Measurements from ENCODE around the gene PROSER3. TPM values are rescaled to one million over a fixed set of nuclear protein-coding genes. Genes with fewer than 3 reads are reported as not detected.
A peak's percentile ranks its signal among the peaks of the same experiment; 100 is the strongest.

PROSER3 gene
- total and polyA plus RNA-seq, 2 of the 13 experiments (the other 11 are each of a cell fraction or from before 2014, with no cell fraction given) = 5.1 to 5.7 TPM

DNA sequence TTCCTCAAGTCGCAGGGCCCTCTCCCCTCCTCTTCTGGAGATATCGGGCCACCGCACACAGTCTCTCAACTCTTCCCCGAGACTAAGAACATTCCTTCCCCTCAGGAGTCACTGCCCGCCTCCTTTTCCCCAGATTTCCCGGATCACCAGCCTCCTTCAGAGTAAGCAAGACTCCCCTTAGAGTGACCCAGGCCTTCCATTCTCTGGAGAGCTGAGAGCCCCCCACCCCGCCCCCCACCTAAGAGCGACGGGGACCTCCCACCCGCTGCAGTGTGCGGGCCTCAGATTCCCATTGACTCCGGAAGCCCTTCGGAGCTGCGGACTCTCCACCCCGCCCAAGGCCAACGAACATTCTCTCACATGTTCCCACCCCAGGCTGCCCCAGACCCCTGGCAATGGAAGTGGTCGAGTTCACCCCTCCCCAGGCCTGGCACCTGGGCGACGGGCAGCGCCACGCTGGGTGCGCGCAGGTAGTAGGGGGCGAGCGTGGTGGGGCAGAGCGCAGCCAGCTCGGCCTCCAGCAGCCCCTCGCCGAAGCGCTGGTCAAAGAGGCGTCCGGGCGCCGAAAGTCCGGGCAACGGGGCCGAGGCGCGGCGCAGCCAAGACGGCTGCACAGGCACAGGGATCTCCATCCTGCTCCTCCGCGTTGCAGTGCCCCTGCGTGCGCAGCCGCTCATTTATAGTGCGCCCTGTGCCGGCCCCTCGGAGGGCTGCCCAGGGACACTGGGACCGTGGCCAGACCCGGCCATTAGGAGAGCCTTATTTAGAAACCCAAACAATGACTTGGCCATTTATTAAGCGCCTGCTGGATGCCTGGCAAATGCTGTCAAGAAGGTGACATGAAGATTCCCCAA, 1.4 kb upstream of the PROSER3 start, which contains the start of gene HSPB6 (continued):
- TF ChIP-seq, protein P1, sequence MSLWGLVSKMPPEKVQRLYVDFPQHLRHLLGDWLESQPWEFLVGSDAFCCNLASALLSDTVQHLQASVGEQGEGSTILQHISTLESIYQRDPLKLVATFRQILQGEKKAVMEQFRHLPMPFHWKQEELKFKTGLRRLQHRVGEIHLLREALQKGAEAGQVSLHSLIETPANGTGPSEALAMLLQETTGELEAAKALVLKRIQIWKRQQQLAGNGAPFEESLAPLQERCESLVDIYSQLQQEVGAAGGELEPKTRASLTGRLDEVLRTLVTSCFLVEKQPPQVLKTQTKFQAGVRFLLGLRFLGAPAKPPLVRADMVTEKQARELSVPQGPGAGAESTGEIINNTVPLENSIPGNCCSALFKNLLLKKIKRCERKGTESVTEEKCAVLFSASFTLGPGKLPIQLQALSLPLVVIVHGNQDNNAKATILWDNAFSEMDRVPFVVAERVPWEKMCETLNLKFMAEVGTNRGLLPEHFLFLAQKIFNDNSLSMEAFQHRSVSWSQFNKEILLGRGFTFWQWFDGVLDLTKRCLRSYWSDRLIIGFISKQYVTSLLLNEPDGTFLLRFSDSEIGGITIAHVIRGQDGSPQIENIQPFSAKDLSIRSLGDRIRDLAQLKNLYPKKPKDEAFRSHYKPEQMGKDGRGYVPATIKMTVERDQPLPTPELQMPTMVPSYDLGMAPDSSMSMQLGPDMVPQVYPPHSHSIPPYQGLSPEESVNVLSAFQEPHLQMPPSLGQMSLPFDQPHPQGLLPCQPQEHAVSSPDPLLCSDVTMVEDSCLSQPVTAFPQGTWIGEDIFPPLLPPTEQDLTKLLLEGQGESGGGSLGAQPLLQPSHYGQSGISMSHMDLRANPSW (CRISPR knock-in tag; IDR thresholded peaks at IDR 0.05; ENCODE audit: borderline replicate concordance) = no peak
- TF ChIP-seq HOXA5 (CRISPR knock-in tag; IDR thresholded peaks at IDR 0.05) (no peak), CBX1 (IDR thresholded peaks at IDR 0.05; ENCODE audit: low read depth) (no peak), RBFOX2 (IDR thresholded peaks at IDR 0.05; ENCODE audit: low read depth, low read length) (peak; percentile 47), PAF1 (CRISPR knock-in tag; IDR thresholded peaks at IDR 0.05) (no peak), AGO1 (IDR thresholded peaks at IDR 0.05; ENCODE audit: low read depth, low read length, poor library complexity, severe bottlenecking) (peak; percentile 34), HNRNPK (IDR thresholded peaks at IDR 0.05; ENCODE audit: low read depth, low read length, poor library complexity, severe bottlenecking) (peak; percentile 19), ATF1 (CRISPR knock-in tag; IDR thresholded peaks at IDR 0.05) (no peak), PLRG1 (conservative IDR thresholded peaks at IDR 0.05) (no peak), NKX3-1 (CRISPR knock-in tag; IDR thresholded peaks at IDR 0.05) (no peak), ZNF629 (CRISPR knock-in tag; conservative IDR thresholded peaks at IDR 0.05) (no peak), SCMH1 (CRISPR knock-in tag; IDR thresholded peaks at IDR 0.05; ENCODE audit: borderline replicate concordance) (no peak), MYNN (CRISPR knock-in tag; IDR thresholded peaks at IDR 0.05; ENCODE audit: low read depth) (no peak), ZSCAN21 (CRISPR knock-in tag; IDR thresholded peaks at IDR 0.05; ENCODE audit: borderline replicate concordance) (no peak), ZBTB8A (CRISPR knock-in tag; IDR thresholded peaks at IDR 0.05; ENCODE audit: borderline replicate concordance, low read depth) (no peak), KLF6 (CRISPR knock-in tag; IDR thresholded peaks at IDR 0.05) (no peak), TBX3 (IDR thresholded peaks at IDR 0.05; ENCODE audit: borderline replicate concordance) (no peak), ZKSCAN8 (CRISPR knock-in tag; IDR thresholded peaks at IDR 0.05; ENCODE audit: borderline replicate concordance) (0 out of 2 replicates have a peak, but pooled peaks have one; percentile 54), RFX3 (CRISPR knock-in tag; IDR thresholded peaks at IDR 0.05) (no peak)
- TF ChIP-seq, protein P2, sequence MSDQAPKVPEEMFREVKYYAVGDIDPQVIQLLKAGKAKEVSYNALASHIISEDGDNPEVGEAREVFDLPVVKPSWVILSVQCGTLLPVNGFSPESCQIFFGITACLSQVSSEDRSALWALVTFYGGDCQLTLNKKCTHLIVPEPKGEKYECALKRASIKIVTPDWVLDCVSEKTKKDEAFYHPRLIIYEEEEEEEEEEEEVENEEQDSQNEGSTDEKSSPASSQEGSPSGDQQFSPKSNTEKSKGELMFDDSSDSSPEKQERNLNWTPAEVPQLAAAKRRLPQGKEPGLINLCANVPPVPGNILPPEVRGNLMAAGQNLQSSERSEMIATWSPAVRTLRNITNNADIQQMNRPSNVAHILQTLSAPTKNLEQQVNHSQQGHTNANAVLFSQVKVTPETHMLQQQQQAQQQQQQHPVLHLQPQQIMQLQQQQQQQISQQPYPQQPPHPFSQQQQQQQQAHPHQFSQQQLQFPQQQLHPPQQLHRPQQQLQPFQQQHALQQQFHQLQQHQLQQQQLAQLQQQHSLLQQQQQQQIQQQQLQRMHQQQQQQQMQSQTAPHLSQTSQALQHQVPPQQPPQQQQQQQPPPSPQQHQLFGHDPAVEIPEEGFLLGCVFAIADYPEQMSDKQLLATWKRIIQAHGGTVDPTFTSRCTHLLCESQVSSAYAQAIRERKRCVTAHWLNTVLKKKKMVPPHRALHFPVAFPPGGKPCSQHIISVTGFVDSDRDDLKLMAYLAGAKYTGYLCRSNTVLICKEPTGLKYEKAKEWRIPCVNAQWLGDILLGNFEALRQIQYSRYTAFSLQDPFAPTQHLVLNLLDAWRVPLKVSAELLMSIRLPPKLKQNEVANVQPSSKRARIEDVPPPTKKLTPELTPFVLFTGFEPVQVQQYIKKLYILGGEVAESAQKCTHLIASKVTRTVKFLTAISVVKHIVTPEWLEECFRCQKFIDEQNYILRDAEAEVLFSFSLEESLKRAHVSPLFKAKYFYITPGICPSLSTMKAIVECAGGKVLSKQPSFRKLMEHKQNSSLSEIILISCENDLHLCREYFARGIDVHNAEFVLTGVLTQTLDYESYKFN (CRISPR knock-in tag; conservative IDR thresholded peaks at IDR 0.05) = no peak
- TF ChIP-seq, protein P3, sequence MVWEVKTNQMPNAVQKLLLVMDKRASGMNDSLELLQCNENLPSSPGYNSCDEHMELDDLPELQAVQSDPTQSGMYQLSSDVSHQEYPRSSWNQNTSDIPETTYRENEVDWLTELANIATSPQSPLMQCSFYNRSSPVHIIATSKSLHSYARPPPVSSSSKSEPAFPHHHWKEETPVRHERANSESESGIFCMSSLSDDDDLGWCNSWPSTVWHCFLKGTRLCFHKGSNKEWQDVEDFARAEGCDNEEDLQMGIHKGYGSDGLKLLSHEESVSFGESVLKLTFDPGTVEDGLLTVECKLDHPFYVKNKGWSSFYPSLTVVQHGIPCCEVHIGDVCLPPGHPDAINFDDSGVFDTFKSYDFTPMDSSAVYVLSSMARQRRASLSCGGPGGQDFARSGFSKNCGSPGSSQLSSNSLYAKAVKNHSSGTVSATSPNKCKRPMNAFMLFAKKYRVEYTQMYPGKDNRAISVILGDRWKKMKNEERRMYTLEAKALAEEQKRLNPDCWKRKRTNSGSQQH (CRISPR knock-in tag; IDR thresholded peaks at IDR 0.05; ENCODE audit: low read depth) = no peak

Measured in HepG2 (cell line).